Endothelial cell of umbilical vein (primary cell): ENCODE data around the gene ARFGEF3. TPM values are rescaled to one million over a fixed set of nuclear protein-coding genes. Genes with fewer than 3 reads are reported as not detected.

Source experiments
- BruUV-seq: library from RNA; stranded (reverse); fragments of 400-500 nt; replicated peaks from 2 replicates; lab custom pipeline; 2021; lab: Mats Ljungman, UMichigan
- CTCF ChIA-PET: fragments of 300-600, 350-600 bp; sonication (Branson Sonifier 250); formaldehyde crosslinking; loops from one replicate; lab custom pipeline; 2021; ENCODE audit warnings: antibody characterized with exemption, inconsistent platforms; lab: Charles Lee
- POLR2A ChIA-PET: fragments of 300-600, 350-600 bp; sonication (Branson Sonifier 250); formaldehyde crosslinking; loops from one replicate; lab custom pipeline; 2021; ENCODE audit warnings: antibody characterized with exemption, inconsistent platforms; lab: Charles Lee
- DNase-seq: peaks from one replicate; pipeline ENCODE4 v3.0.0-alpha.2; 2011; ENCODE audit warnings: low read depth, low spot score
- FAIRE-seq: peaks from 2 replicates; lab custom pipeline; 2011; peaks lifted over from hg19 to GRCh38; lab: Jason Lieb, UNC
- H2AFZ ChIP-seq: 2 replicates; pipeline ENCODE4 v1.6.0; 2012; ENCODE audit warnings: low read depth, low read length, control low read depth, inconsistent platforms
- H3K27ac ChIP-seq: 2 replicates; pipeline ENCODE4 v1.5.1; 2011; ENCODE audit warnings: low read depth, mild to moderate bottlenecking, control low read depth, low read length, moderate library complexity; ENCODE audit not compliant: insufficient read depth
- H3K27me3 ChIP-seq, 2 experiments: 2 replicates each; pipeline versions ENCODE4 v1.6.0 to v1.6.1; 2011; ENCODE audit warnings: low read length in 2 of 2, mixed read lengths in 1 of 2; ENCODE audit not compliant: control insufficient read depth in 2 of 2, insufficient read depth in 2 of 2
- H3K36me3 ChIP-seq, 2 experiments: 2 replicates in 1 of 2; 3 replicates in 1 of 2; pipeline ENCODE4 v1.5.1; 2011; ENCODE audit warnings: low read length in 2 of 2, mild to moderate bottlenecking in 1 of 2, moderate library complexity in 1 of 2; ENCODE audit not compliant: control insufficient read depth in 2 of 2, insufficient read depth in 2 of 2; ENCODE audit errors: extremely low read depth in 1 of 2
- H3K4me1 ChIP-seq: 3 replicates; pipeline ENCODE4 v1.5.1; 2011; ENCODE audit warnings: mild to moderate bottlenecking, low read length; ENCODE audit not compliant: control insufficient read depth, insufficient read depth; ENCODE audit errors: extremely low read depth
- H3K4me2 ChIP-seq: 2 replicates; pipeline ENCODE4 v1.6.1; 2011; ENCODE audit warnings: low read length, control low read depth, mixed read lengths; ENCODE audit not compliant: insufficient read depth
- H3K4me3 ChIP-seq, 3 experiments: fragments of 200-600 bp in 1 of 3; sonication (generic), shearing (Covaris generic) in 1 of 3; replicated peaks in 1 of 3; 2 replicates each; pipeline ENCODE4 v1.5.1; 2011 to 2016; ENCODE audit warnings: control low read depth in 3 of 3, low read length in 3 of 3, mild to moderate bottlenecking in 2 of 3, inconsistent platforms in 1 of 3, low read depth in 1 of 3, moderate library complexity in 1 of 3; ENCODE audit not compliant: insufficient read depth in 1 of 3
- H3K79me2 ChIP-seq: 2 replicates; pipeline ENCODE4 v1.6.0; 2012; ENCODE audit warnings: low read length, inconsistent platforms; ENCODE audit not compliant: control insufficient read depth, insufficient read depth
- H3K9ac ChIP-seq: replicated peaks from 2 replicates; pipeline ENCODE3; 2011; ENCODE audit warnings: low read length, control low read depth; ENCODE audit not compliant: insufficient read depth; ENCODE audit errors: extremely low read depth
- H3K9me1 ChIP-seq: replicated peaks from 3 replicates; pipeline ENCODE4 v1.6.0; 2011; ENCODE audit warnings: mild to moderate bottlenecking, low read length; ENCODE audit not compliant: control insufficient read depth, insufficient read depth; ENCODE audit errors: extremely low read depth
- H3K9me3 ChIP-seq: replicated peaks from 2 replicates; pipeline ENCODE4 v1.5.1; 2012; ENCODE audit warnings: low read length, inconsistent platforms; ENCODE audit not compliant: control insufficient read depth, insufficient read depth
- H4K20me1 ChIP-seq: replicated peaks from 2 replicates; pipeline ENCODE3; 2011; ENCODE audit warnings: mild to moderate bottlenecking, low read length; ENCODE audit not compliant: control insufficient read depth, insufficient read depth; ENCODE audit errors: extremely low read depth
- CTCF ChIP-seq, 2 donors: IDR thresholded peaks; 1 replicate in 1 of 2; 2 replicates in 1 of 2; pipeline ENCODE4 v1.5.1; 2011; ENCODE audit warnings: low read length in 2 of 2, mild to moderate bottlenecking in 2 of 2, moderate library complexity in 2 of 2, control low read depth in 1 of 2, inconsistent platforms in 1 of 2, low read depth in 1 of 2; ENCODE audit not compliant: insufficient read depth in 1 of 2; ENCODE audit errors: extremely low read depth in 1 of 2
- EZH2 ChIP-seq: IDR thresholded peaks from 2 replicates; pipeline ENCODE4 v1.6.1; 2012; ENCODE audit warnings: borderline replicate concordance, low read depth, mild to moderate bottlenecking, moderate library complexity, low read length, inconsistent platforms; ENCODE audit not compliant: severe bottlenecking
- FOS ChIP-seq: IDR thresholded peaks from 2 replicates; pipeline ENCODE4 v1.6.1; 2011; ENCODE audit warnings: mild to moderate bottlenecking, low read length, moderate library complexity, borderline replicate concordance; ENCODE audit not compliant: insufficient read depth
- GATA2 ChIP-seq: IDR thresholded peaks from 2 replicates; pipeline ENCODE4 v1.7.0; 2011; ENCODE audit warnings: low read depth, mild to moderate bottlenecking, moderate library complexity, mixed read lengths, low read length; ENCODE audit not compliant: insufficient read length, insufficient read depth
- JUN ChIP-seq: IDR thresholded peaks from 2 replicates; pipeline ENCODE4 v1.6.1; 2011; ENCODE audit warnings: borderline replicate concordance, low read depth; ENCODE audit not compliant: insufficient read length, insufficient read depth
- MAX ChIP-seq: IDR thresholded peaks from 2 replicates; pipeline ENCODE4 v1.6.1; 2011; ENCODE audit not compliant: insufficient read depth, insufficient read length
- MYC ChIP-seq: IDR thresholded peaks from one replicate; pipeline ENCODE4 v1.6.1; 2011; ENCODE audit warnings: mild to moderate bottlenecking, low read depth, low read length
- POLR2A ChIP-seq: IDR thresholded peaks from 2 replicates; pipeline ENCODE4 v1.6.1; 2012; ENCODE audit warnings: low read depth, mild to moderate bottlenecking, control low read depth, low read length
- POLR2AphosphoS5 ChIP-seq: IDR thresholded peaks from 2 replicates; pipeline ENCODE4 v1.6.1; 2012; ENCODE audit warnings: low read depth, mild to moderate bottlenecking, control low read depth, low read length, moderate library complexity; ENCODE audit not compliant: insufficient read depth
- dilution Hi-C: fragments of 300-500 bp; cut with MboI; formaldehyde crosslinking; loops from one replicate; pipeline ENCODE4 v1.15.0; 2019; ENCODE audit warnings: low sequenced_read_pairs; ENCODE audit not compliant: extremely low pct_ligation_motif_present
- intact Hi-C: fragments of 100-400 bp; cut with micrococcal nuclease; formaldehyde crosslinking; loops from one replicate; pipeline ENCODE4 v1.10.0; 2022
- polyA plus RNA-seq, 4 experiments: library from polyadenylated mRNA; depleted of rRNA in 3 of 4; stranded (reverse) in 3 of 4; unstranded in 1 of 4; fragments of >200 nt; gene quantifications; 2 replicates each; pipeline versions ENCODE4 v1.2.1 to v1.2.3, GENCODE V29; 2011 to 2012; ENCODE audit warnings: missing spikeins in 1 of 4
- total RNA-seq: library from RNA; stranded (reverse); gene quantifications from 2 replicates; pipeline ENCODE4 v1.2.3, GENCODE V29; 2021

The ARFGEF3 gene
- total and polyA plus RNA-seq, 2 donors (not counting 3 experiments of a cell fraction or from before 2014, with no cell fraction given), result 1.3 to 7.3 TPM

GRCh38 chr6:138310294-138310693 is 148.6 kb downstream of the ARFGEF3 start:
- no peak for FAIRE-seq

More at GRCh38 chr6:138310294-138310693, 148.6 kb downstream of the ARFGEF3 start:
- no peak for TF ChIP-seq MAX
- no peak for TF ChIP-seq MYC
- TF ChIP-seq GATA2, result no peak
- TF ChIP-seq JUN, result no peak
- TF ChIP-seq EZH2, result no peak
- TF ChIP-seq CTCF (IDR thresholded peaks at IDR 0.05; ENCODE audit: extremely low read depth in 1 of 2, insufficient read depth in 1 of 2, low read depth in 1 of 2, low read length in 2 of 2), result no peak
- no peak for TF ChIP-seq POLR2AphosphoS5
- no peak for TF ChIP-seq FOS
- TF ChIP-seq POLR2A, result no peak
- Histone ChIP-seq H3K9me1 (no peaks in the 10 kb centered on the region), H3K4me3 (no peak overlapping the region), H3K27ac (no peak overlapping the region), H3K4me2 (no peak overlapping the region), H3K27me3 (no peaks in the 10 kb centered on the region), H3K36me3 (no peaks in the 10 kb centered on the region), H2AFZ (no peak overlapping the region), H3K4me1 (no peaks in the 10 kb centered on the region), H3K9me3 (no peaks in the 10 kb centered on the region), H3K79me2 (no peaks in the 10 kb centered on the region), H4K20me1 (no peaks in the 10 kb centered on the region), H3K9ac (no peak overlapping the region)
- ChIA-PET POLR2A (no interaction called here), CTCF (interaction anchor here (1.2 kb wide), 1 partner anchor 20 kb away, joined by 4 read pairs; no protein-coding TSS in a partner anchor)
- no TSS peak for BruUV-seq
- intact Hi-C loops (no loop called here), dilution Hi-C loops (no loop called here)
- DNase-seq, result no peak
